HG03521 (cell line): ENCODE measurements around the gene TMEM273.

Source experiments
- ATAC-seq: cut with Tn5 transposase; IDR thresholded peaks from one replicate; pipeline ENCODE4 v1.9.1; 2021; ENCODE audit warnings: mild to moderate bottlenecking, moderate library complexity; ENCODE audit not compliant: unreplicated experiment

The TMEM273 gene

DNA sequence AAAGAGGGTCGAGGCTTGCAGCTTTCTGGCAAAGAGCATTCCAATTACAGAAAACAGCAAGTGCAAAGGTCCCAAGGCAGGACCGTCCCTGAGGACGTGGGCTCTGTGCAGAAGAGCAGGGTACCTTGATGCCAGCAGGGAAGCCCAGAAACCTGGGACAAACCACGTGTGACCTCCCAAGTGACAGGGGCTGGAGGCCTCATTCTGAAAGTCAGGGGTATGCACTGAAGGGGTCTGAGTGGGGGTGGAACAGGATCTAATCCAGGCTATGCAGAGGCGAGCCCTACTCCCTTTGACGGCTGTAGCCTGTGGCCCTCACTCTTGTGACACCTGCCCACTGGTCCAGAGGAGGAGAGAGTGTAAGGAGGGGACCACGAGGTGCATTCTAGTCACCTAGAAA is 22.9 kb downstream of the TMEM273 start:
- ATAC-seq, result no peak

DNA sequence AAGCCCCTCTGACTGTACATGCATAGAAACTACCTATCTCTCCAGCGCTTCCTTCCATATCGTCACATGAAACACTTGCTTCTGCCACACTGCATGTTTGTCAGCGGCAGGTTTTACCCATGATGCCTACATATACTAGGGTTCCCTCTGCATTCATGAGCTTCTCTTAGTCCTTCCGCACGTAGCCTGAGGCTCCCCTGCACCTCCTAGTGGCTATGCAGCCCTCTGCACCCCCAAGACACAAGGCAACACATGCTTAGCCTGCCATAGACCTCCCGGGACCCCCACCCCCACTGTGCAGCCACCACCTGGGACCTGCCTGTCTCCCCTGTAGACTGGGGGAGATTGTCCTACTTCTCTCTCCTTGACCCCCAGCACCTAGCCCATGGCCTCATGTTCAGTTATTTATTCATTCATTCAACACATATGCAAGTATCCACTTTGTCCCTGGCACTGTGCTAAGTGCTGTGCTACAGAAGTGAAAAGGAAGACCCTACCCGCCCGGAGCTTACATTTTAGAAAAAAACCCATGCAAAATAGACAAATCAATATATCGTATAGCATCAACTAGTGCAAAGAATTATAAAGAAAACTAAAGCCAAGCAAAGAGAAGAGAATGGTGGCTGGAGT is 23.5 kb downstream of the TMEM273 start:
- peak; percentile 72 for ATAC-seq

DNA sequence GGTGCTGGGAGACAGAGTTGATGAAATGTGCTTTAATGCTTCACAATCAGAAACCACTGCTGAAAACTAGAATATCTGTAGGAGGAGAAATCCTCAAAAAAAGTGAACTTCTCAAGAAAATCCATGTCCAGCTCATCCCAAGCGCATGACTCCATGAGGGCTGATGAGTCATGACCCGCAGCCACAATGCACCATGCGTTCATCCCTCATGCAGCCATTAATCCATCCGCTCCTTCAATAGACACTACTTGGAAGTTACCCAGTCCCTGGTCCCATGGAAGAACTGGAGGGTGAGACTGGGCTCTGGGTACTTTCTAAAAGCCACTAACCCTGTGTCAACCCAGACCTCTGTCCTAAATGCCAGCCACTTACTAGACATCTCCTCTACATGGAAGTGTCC is 24.4 kb downstream of the TMEM273 start:
- no peak for ATAC-seq

DNA sequence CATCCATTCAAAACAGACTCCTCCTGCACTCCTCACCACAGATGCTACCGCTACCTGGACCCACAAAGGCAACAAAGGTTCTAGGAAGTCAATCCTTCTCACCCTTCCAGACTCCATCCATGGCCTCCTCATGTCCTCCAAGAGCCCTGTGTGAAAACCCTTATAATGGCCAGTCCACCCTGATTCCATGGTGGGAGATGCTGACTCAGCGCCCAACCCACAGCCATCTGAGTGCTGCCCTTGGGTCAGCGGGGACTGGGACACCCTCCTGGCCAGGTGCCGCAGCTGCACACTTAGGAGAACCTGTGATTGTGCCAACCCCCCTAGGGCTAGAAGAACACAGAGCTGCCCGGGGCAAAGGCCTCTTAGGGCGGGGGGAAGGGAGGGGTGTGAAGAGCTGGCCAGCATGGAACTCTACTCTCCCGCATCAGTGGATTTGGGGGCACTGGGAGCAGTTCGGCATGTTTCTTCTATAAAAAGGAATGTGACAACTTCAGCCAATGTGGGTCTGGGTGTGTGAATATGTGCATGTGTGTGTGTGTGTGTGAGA is 25.4 kb downstream of the TMEM273 start:
- ATAC-seq, result no peak

DNA sequence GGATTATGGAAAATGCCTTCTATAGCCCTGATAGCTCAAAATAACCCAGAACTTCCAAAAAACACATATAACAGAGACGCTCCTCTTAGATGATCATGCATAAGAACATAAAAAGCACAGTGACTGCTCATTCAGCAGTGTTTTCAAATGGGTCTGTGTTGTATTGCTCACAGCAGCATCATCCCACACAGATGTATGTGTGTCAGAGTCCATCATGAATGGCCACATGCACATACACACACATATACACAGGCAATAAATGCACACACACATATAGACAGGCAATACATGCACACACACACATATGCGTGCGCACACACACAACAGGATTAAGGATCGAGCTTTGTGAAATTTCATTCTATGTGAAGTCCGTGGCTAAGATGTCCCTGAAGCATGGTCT is 26.1 kb downstream of the TMEM273 start:
- no peak for ATAC-seq

DNA sequence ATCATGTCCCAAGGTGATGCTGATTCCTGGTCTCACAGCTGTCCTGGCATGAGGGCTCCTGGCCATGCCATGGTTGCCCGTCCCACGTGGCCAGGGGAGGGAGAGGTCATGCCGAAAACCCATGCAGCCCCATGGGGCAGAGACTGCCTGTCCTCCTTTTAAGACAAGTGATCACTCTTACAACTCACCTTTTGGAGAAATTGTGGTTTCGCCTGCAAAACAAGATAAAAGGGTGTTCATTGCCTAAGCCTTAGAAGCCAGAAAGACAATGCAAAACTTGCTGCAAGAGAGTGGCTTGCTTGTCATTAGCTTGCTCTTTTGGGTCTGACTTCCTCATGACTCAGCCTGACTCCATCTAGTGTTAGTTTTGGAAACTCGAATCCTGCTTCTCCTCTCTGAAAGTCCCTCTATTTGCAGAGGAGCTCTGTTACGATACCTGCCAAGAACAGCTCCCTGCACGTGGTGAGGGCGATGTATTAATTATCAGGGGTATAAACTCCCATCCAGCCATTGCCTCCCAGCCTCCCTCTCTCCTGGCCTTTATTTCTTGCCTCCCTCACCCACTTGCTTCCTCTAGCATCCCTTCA is 26.7 kb downstream of the TMEM273 start:
- no peak for ATAC-seq

DNA sequence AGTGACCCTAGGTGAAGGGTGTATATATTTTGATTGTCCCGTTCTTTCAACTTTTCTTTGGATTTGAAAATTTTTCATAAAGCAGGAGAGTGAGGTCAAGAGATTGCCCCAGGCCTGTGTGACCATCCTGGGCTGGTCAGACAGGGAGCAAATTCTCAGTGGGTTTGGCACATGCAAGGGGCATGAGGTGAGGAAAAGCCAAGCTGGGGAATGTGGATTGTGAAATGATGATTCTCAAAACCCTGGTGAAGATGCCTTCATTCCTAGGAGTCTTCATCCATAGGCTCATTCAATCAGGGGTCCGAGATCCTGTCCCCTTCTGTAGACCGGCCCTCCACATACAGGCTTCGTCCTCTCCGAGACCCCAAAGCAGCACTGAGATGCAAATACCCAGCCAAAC is 27.4 kb downstream of the TMEM273 start:
- ATAC-seq, result no peak

DNA sequence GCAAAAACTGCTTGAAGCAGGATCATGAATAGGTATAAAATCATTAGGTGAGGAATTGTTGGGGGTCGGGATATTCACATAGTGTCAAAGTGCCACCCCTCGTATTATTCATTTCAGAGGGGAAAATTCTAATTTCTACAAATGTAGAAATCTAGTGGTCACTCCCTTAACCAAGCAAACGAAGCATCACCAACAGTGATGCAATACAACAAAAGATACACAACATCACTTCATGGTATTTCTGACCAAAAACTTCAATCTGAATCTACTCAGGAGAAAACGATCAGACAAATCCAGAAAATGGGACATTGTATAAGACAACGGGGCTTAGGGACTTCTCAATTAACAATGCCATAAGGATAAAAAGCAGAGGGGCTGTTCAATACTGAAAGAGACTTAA is 28.1 kb downstream of the TMEM273 start:
- ATAC-seq, result no peak

DNA sequence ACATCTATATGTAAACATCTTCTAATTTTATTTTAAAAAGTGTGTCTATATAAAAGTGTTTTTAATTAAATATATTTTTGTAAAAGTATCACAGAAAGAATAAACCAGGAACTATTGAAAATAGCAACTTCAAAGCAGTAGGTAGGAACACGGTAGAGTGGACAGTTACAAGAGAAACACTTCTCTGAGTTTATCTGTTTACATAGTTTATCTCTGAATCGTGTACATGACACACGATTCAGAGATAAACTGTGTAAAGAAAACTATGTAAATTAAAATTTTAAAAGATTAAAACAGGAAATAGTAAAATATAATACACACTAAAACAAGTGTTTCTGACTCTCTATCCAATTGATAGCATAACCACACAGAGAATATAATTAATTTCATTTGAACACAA is 29.3 kb downstream of the TMEM273 start:
- ATAC-seq, result no peak

DNA sequence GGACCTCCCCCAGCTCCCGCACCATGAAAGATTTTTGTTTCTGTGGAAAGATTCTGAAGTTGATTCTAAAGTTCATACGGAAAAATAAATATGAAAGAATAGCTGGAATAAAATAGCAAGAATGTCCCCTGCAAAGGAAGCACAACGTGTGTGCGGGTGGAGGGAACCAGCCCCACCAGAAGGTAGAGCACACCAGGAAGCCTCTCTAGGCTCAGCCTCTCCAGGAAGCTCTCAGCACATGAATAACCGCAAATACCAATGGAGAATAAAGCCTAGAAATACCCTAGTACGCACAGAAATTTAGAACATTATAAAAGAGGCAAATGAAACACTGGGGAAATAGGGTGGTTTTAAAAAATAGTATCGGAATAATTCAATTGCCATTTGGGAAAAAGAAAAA is 29.8 kb downstream of the TMEM273 start:
- ATAC-seq, result no peak

DNA sequence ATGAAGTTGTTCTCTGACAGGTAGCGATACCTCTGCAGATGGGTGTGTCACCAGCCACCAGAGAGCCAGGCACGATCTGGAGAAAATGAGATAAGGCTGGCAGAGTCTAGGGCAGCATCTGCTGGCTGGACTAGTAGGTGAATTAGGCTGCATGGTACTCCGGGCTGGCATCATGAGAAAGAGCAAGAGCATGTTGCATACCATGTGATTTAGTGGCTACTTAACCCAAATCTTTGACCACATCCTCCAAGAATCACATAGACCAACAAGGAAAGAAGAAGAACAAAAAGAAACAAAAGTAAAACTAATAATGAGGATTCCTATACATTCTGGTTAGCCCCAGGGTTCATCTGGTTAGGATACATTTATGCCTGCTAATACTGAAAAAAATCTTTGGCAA is 31.0 kb downstream of the TMEM273 start:
- ATAC-seq, result no peak

DNA sequence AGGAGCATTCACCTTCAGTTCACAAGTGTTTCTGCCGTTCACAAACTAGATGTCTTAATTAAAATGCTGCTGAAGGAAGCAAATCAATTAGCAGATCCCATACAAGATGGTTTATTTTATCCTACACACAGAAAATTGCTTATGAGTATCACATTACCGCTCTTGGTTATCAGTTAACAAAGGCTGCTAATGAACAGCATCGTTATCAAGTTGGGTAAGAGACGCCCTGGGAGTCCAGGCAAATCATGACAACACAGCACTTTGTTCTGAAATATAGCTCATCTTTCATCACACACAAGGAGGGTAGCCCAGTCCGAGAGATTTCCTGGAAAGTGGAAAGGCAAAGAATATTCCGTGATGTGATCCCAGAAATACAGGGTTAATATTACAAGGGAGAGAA is 33.5 kb downstream of the TMEM273 start:
- ATAC-seq, result no peak

DNA sequence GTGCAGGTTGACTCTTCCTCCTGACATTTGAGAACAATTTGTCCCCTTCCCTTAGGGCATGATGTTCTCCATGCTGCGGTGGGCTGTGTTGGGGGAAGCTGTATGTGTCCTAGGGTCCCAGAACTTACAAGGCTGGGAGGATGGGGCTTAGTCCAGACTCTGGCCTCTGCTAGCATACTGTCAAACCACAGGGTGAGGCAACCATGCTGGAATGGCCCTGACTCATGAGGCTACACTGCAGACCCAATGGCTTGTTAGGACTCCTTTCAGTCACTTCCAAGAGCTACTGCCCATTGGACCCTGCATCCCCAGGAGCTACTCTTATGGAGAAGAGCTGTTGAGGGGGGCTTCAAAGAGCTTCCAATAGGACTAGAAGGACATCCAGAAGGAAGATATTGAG is 34.2 kb downstream of the TMEM273 start:
- ATAC-seq, result no peak

DNA sequence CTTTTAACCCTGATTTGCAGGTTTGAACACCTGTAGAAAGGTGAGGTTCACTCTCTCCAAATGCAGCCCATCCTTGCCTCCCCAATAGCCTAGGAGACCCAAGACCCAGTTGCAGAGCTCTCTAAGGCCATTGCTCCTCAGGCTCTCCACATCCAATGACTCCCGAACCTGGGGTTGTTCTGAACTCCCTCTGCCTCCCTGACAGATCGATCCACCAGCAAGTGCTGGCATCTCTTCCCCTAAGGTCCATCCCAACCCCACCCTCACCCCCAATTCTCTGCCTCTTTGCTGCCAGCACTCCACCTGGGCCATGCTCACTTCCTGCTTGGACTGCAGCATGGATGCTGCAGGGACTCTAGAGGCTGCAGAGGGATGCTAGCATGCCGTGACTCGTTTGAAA is 35.1 kb downstream of the TMEM273 start:
- ATAC-seq, result no peak

DNA sequence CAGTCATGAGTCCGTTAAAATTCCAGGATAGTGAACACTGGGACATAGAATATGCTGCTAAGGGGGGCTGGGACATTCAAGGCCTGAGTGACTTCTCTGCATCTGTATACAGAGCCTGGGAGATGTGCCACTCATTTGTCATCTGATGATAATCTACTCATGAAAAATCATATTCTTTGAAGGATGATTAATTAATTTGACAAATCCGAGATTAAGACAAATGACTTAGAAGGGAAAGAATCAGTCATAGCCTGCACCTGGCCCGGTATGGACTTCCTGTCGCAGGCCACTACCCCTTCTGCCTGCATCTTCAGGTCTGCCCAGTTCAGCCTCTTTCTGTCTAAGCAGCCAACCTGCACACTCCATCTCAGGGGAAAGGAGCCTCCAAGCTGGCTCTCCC is 35.5 kb downstream of the TMEM273 start:
- ATAC-seq, result no peak

DNA sequence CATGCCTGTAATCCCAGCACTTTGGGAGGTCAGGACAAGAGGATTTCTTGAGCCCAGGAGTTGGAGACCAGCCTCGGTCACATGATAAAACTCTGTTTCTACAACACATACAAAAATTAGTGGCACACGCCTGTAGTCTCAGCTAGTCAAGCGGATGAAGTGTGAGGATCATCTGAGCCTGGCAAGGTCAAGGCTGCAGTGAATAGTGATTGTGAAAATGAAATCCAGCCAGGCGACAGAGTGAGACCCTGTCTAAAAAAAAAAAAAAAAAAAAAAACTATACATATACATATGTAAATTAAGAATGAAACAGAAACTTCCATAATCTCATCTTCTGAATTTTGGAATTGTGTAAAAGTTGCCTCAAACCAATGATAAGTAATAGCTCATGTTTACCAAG is 36.2 kb downstream of the TMEM273 start:
- no peak for ATAC-seq

DNA sequence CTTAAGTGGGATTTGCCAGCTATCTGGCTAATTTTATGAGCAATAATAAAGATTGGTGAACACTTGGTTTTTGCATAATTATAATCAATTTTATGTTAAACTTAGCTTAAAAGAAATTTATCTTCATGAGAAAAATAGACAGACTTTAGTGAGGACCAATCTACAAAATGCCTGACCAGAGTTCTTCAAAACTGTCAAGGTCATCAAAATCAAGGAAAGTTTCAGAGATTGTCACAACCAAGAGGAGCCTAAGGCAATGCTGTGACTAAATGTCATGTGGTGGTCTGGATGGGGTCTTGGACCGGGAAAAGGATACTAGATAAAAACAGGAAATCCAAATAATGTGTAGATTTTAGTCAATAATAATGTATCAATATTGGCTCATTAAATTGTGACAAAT is 36.7 kb downstream of the TMEM273 start:
- no peak for ATAC-seq

DNA sequence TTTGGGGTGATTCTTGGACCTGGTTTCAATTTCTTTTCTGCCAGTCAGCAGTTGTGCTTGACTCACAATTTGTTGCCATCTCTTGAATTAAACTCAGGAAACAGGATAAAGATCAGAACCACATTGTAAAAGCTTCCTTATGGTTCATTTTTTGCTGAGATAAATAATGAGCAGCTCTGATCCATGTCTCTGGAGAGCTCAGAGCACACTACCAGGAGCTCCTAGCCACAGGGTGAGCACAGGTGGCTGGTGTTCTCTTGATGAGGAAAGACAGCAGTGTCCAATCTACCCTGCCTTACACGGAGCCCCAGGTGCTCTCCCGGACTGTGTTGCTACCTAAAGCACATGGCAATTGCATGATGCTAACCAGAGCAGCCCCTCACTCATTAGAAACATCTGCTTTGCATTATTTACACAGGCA is 37.2 kb downstream of the TMEM273 start:
- ATAC-seq, result no peak

DNA sequence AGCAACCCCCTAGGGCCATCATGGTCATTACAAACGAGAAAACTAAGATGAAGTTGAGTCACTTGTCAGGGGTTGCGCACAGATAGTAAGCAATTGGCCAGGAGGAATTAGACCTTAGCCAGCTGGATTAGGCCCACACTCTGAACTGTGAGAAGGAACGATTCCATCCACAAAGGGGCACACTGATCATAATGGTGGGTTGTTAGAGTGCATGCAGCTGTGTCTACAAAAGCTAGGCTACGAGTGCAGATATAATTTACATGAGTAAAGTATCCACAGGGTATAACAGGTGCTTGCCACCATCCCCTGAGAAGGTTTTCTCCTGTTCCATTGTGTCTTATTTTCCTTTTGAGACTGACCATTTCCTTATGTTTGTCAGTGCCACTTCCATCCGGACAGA is 37.8 kb downstream of the TMEM273 start:
- ATAC-seq, result no peak

DNA sequence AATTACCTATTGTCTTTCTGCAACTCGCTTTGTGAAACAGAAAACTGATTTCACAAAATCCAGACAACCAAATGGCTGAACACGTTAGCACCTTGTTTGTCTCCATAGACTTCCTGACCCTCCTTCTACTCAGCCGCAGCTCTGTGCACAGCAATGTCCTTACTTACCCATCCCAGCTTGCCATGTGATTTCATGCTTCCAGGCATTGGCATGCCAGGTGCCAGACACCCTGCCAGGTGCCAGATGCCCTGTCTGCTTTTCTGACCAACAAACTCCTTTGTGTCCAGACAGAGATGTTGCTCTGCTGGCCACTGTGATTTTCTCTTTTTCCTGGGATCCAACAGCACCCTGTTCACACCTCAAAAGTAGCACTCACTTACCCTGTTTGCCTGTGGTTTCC is 38.3 kb downstream of the TMEM273 start:
- ATAC-seq, result no peak

DNA sequence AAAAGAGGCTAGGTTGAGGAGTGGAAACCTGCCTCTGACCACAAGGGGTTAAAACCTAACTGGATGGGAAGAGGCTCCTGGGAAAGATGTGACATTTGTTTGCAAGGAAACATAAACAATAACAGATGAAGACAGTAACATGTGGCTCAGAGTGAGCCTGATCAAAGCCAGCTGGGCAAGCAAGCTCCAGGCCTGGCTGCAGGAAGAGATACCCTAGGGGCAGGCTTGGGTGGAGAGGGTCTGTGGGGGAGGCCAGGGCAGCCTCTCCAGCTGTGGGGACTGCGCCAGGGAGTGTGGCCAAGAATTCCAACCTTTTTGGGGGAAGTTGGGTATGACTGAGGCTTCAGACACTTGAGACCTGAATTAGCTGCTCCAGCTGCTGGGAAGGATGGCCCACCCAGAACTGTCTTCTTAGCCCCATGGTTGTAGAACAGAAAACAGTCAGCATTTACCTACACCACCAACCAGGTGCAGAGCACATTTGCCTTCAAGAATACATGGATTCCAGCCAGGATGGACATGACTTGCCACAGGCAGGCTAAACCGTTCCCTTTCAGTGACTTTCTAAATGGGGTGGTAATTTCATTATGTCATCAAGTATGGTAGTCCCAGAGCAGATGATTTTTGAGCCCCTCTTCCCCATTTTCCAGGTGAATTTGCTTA is 44.0 kb downstream of the TMEM273 start:
- no peak for ATAC-seq

DNA sequence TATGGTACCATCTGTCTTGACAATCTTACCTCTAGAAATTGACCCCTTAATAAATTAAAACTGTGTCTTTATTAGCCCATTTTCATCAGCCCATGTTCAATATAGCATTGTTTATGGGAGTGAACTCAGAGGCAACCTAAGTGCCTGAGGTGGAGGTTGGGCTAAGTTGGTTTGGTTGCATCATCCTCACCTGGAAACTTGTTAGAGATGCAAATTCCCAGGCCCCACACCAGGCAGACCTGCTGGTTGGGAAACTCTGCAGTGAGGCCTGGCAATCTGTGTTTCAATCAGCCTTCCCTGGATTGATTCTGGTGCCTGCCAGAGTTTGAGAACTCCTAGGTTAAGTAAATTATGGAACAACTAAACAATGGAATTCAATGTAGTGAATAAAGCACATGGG is 44.9 kb downstream of the TMEM273 start:
- ATAC-seq, result no peak
